ENCODE measurements around the gene AHNAK2. TPM values are rescaled to one million over a fixed set of nuclear protein-coding genes. Genes with fewer than 3 reads are reported as not detected.

The AHNAK2 gene
- total and polyA plus RNA-seq, 4 donors, result 3.5 to 26.6 (median 8.1) TPM

- no peak for TF ChIP-seq CTCF (IDR thresholded peaks at IDR 0.05; ENCODE audit: control extremely low read depth, extremely low read depth)
- H3K4me1 ChIP-seq (ENCODE audit: control insufficient read depth in 5 of 5, insufficient read depth in 5 of 5, low read length in 5 of 5), result peaks cover 5 to 53% (median 19%) of the 10 kb centered on the region in 5 donors
- H3K9ac ChIP-seq (ENCODE audit: insufficient read depth in 1 of 2, low read length in 2 of 2), result no peak overlapping the region
- DNase-seq (no peak), ATAC-seq (ENCODE audit: insufficient read depth, low FRiP score) (no peak)
- peaks cover 0 to 3% (median 0%) of the 10 kb centered on the region in 4 donors for H3K9me3 ChIP-seq (ENCODE audit: control insufficient read depth in 4 of 4, insufficient read depth in 3 of 4, low read length in 3 of 4)
- no peaks in the 10 kb centered on the region for H3K36me3 ChIP-seq (ENCODE audit: control insufficient read depth in 4 of 4, insufficient read depth in 4 of 4, low read length in 4 of 4)
- 94% methylated on average over 12 of the region's 12 CpGs for WGBS, 2 donors
- peak overlapping the region in 1 of 2 donors; percentile 92 for H3K27ac ChIP-seq (ENCODE audit: low read depth in 1 of 2, low read length in 1 of 2)
- no peaks in the 10 kb centered on the region for H3K27me3 ChIP-seq (ENCODE audit: control insufficient read depth in 3 of 3, insufficient read depth in 3 of 3, low read length in 2 of 3)
- H3K4me3 ChIP-seq, result no peak overlapping the region
Measured at GRCh38 chr14:104971447-104972240, 6.5 kb downstream of the AHNAK2 start.

- Histone ChIP-seq H3K27me3 (ENCODE audit: control insufficient read depth in 3 of 3, insufficient read depth in 3 of 3, low read length in 2 of 3) (no peaks in the 10 kb centered on the region), H3K9me3 (ENCODE audit: control insufficient read depth in 4 of 4, insufficient read depth in 3 of 4, low read length in 3 of 4) (peaks cover 0 to 3% (median 0%) of the 10 kb centered on the region in 4 donors), H3K9ac (ENCODE audit: insufficient read depth in 1 of 2, low read length in 2 of 2) (no peak overlapping the region), H3K4me1 (ENCODE audit: control insufficient read depth in 5 of 5, insufficient read depth in 5 of 5, low read length in 5 of 5) (peaks cover 5 to 48% (median 19%) of the 10 kb centered on the region in 5 donors), H3K36me3 (ENCODE audit: control insufficient read depth in 4 of 4, insufficient read depth in 4 of 4, low read length in 4 of 4) (no peaks in the 10 kb centered on the region), H3K27ac (ENCODE audit: low read depth in 1 of 2, low read length in 1 of 2) (peak overlapping the region in 1 of 2 donors; percentile 50), H3K4me3 (no peak overlapping the region)
- no peak for ATAC-seq (ENCODE audit: insufficient read depth, low FRiP score)
- WGBS, 2 donors, result 76 to 86% methylated on average over 18 to 19 of the region's 19 CpGs
- peak in 1 of 3 donors; percentile 17 for DNase-seq
- no peak for TF ChIP-seq CTCF (IDR thresholded peaks at IDR 0.05; ENCODE audit: control extremely low read depth, extremely low read depth)
Measured at GRCh38 chr14:104970231-104971068, 7.7 kb downstream of the AHNAK2 start.

GRCh38 chr14:104969741-104970230 is 8.4 kb downstream of the AHNAK2 start:
- Histone ChIP-seq H3K4me1 (ENCODE audit: control insufficient read depth in 5 of 5, insufficient read depth in 5 of 5, low read length in 5 of 5) (peaks cover 5 to 46% (median 19%) of the 10 kb centered on the region in 5 donors), H3K27me3 (ENCODE audit: control insufficient read depth in 3 of 3, insufficient read depth in 3 of 3, low read length in 2 of 3) (no peaks in the 10 kb centered on the region), H3K9ac (ENCODE audit: insufficient read depth in 1 of 2, low read length in 2 of 2) (no peak overlapping the region), H3K9me3 (ENCODE audit: control insufficient read depth in 4 of 4, insufficient read depth in 3 of 4, low read length in 3 of 4) (peaks cover 0 to 3% (median 0%) of the 10 kb centered on the region in 4 donors), H3K27ac (ENCODE audit: low read depth in 1 of 2, low read length in 1 of 2) (peak overlapping the region in 1 of 2 donors; percentile 48), H3K36me3 (ENCODE audit: control insufficient read depth in 4 of 4, insufficient read depth in 4 of 4, low read length in 4 of 4) (no peaks in the 10 kb centered on the region), H3K4me3 (no peak overlapping the region)
- no peak for ATAC-seq (ENCODE audit: insufficient read depth, low FRiP score)
- no peak for TF ChIP-seq CTCF (IDR thresholded peaks at IDR 0.05; ENCODE audit: control extremely low read depth, extremely low read depth)
- 90 to 91% methylated on average over 9 to 10 of the region's 10 CpGs for WGBS, 2 donors
- DNase-seq, result no peak

Data from lung (tissue), 12 donors.